HG03159 (cell line): ENCODE results near the gene SYT1.

Experiments used
- ATAC-seq: cut with Tn5 transposase; IDR thresholded peaks from one replicate; pipeline ENCODE4 v1.9.1; 2021; ENCODE audit warnings: mild to moderate bottlenecking, moderate library complexity; ENCODE audit not compliant: unreplicated experiment

The SYT1 gene

DNA sequence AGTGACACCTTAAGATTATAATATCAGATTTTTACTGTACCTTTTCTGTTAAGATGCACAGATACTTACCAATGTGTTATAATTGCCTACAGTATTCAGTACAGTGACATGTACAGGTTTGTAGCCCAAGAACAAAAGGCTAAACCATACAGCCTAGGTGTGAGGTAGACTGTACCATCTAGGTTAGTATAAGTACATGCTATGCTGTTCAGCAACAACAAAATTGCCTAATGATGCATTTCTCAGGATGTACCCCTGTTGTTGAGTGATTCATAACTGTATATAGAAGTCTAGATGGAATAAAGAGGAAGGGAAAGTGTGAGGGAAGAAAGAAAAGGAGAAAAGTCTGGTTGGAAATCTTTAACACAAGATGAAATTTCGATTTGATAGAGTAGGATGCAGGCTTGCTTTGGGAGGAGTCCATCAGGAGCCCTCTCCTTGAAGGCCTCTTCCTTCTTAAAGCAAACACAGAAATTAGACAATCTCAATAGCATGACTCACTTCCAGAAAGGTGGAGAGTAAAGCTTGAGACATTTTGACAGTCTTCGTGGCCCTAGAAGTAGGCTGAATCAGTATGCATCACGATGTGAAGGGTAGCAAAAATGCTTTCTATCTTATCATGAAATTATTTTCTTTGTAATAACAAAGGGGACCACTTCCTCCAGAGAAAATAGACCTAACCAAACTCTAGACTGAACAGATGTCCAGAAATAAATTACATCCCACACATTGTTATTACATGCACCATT lies 191.5 kb downstream of the SYT1 start:
- ATAC-seq, result no peak

DNA sequence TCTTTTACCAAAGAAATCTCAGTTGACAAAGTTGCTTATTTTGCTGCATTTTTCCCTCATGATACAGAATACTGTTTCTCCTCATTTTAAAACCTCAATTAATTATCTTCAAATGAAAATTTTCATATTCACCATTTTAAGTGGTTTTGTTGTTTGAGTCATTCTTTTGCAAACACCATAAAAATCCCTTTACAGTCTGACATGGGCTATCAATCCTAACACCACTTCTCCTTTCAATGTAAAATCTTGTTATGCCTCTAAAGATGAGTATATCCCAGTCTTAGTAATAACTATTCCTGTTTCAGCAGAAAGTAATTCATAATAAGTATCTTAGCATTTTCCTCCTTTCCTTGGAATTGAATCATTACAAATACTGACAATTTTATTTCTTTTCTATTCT lies 192.2 kb downstream of the SYT1 start:
- ATAC-seq, result no peak

DNA sequence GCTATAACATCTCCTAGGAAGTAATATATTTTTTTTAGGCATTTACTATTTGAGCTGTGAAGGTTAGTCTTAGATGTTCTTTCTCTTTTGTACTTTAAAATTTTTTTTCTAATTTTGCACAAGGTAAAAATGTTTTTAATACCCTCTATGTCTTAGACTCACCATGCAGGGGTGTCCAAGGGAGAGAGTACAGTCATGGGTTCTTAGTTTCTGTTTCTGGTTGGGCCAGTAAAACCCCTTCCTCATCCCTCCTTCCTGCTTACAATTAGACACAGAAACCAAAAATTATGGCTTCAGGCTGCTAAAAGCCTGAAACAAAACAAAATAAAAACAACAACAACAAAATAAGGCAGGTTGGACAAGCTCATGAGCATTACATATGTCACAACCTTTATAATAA lies 193.0 kb downstream of the SYT1 start:
- no peak for ATAC-seq

DNA sequence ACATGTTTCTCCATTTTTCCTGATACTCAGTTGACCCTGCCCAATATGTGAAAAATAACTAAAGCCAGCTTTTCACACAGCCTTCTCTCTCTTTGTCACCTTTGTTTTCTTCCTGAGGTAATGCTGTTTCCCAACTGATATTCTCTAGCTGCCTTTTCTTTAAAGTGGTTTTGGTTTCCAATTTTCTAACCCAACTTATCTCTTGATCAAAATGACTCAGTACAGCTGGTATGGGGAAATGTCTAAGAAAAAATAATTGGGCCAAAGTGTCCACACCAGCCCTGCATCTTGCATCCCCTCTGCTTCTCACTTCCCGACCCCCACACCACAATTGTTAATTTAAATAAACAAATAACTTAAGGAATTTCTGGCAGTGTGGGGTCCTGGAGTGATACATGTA lies 193.8 kb downstream of the SYT1 start:
- peak; percentile 60 for ATAC-seq

DNA sequence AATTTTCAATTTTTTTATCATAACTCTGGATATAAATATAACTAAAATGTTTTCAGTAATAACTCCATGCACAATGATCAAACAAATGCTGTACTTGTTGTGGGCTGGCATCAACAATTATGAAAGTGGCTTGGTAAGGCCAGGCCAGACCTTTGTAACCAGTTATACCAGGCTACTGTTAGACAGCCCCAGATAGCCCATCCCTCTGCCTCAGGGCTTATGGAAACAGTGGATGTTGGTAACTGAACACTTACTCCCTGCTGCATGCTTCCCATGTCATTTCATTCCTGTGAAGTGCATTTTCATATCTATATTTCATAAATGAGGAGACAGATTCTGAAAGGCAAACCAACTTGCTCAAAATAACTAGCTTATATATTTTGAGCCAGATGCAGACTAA lies 195.0 kb downstream of the SYT1 start:
- ATAC-seq, result no peak

DNA sequence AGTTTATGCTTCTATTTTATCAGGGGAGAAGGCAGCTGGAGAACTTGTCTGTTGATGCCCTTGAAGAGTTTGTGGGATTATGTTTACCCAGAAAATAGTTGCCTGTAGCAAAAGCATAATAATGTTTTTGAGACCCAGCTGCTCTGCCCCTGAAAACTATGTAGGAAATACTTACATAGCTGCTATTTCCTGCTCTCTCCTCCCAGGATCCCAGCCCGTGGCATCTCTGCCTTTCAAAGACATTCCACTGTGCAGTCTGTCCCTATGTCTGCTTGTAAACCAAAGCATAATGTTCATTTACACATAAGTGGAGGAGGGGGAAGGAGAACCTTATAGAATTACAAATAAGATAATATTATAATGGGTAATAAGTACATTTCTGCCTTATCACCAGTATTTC lies 198.7 kb downstream of the SYT1 start:
- no peak for ATAC-seq

DNA sequence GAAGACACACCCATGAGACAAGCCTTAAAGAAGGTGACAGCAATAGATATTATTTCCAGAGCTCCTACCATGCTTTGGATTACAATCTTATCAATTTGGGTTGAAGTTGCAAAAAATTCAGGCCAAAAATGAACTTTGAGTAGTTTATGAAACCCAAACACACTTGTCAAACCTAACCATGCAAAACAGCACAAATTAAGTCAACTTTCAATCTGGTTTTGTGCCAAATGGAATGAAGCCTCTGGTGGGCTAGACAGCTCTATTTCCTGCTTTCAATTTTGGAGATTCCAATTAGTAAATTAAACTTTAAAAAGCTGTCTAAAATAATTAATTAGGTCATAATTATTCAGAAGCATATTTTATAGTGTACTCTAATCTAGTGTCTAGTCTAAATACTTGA lies 203.4 kb downstream of the SYT1 start:
- no peak for ATAC-seq

DNA sequence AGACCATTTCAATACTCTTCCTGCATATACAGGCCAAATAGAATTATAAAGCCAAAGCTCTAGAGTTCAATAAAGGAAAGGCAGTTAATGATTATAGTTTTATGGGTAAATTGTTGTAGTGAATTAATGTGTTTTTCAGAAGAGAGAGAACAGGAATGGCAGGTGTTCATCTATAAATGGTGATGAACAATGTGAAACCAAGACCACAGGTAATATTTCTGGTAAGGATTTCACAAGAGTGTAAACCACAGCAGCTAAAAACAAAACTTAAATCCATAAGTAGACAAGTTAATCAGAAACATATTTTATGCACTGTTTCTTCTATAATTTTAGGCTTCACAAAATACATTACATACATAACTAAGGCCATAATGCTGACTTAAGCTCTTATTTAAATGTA lies 204.4 kb downstream of the SYT1 start:
- peak; percentile 97 for ATAC-seq

DNA sequence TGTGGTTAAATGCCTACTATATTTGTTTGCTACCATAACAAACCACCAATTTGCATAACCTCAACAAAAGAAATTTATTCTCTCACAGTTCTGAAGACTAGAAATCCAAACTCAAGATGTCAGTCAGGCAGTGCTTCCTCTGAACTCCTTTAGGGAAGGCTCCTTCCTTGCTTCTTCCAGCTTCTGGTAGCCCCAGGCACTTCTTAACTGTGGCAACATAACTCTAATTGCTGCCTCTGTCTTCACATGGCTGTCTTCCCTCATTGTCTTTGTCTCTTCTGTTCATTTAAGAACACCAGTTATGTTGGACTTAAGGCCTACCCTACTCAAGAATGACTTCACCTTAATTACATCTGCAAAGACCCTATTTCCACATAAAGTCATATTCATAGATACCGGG lies 206.9 kb downstream of the SYT1 start:
- no peak for ATAC-seq

DNA sequence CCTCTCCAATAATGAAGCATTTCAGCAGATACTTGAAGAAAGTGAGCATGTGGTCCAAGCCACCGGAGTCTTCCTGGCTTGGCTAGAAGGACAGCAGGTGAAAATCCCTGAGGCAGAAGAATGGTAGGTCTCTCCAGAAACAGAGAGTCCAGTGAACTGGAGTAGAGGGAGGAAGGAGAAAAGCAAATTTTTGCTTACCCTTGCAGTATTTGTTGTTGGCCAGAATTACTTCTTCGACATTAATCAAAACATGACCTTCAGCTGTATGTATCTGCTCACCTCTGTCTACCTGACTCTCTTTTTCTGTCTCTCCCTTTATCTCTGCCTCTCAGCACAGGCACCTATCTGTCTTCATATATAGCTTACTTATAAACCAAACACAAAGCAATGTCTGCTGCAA lies 208.9 kb downstream of the SYT1 start:
- no peak for ATAC-seq

DNA sequence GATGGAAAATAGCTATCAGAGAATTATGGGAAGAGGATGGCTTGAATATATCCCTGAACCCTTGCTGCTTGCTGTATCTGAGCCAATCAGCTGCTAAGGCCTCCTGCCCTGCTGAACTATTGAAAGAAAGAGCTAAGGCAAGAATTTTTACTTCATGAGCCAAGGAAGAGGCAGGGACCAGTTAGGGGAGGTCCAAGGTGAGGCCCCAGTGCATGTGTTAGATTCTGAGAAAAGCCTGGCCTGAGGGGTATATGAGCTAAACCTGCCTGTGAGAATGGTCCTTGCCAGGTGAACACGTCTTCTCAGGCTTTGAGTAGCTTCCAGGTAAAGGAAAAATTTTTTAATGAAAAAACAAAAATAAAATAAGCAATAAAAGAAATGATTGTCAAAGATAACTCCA lies 218.0 kb downstream of the SYT1 start:
- ATAC-seq, result no peak

DNA sequence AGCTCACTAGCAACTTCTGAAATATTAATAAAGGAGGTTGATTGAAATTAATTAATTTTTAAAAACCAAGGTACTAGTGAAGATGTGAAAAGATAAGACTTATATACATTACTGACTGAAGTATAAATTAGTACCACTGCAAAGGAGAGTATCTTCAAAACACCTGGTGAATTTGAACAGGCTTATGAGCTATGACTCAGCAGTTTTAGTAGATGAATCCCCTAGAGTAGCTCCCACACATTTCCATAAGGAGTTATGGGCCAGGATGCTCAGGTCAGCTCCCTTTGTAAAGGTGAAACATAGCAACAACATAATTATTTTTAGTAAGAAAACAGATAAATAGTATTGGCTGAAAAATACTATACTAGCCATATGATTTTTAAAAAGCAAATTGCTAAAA lies 218.6 kb downstream of the SYT1 start:
- ATAC-seq, result no peak

DNA sequence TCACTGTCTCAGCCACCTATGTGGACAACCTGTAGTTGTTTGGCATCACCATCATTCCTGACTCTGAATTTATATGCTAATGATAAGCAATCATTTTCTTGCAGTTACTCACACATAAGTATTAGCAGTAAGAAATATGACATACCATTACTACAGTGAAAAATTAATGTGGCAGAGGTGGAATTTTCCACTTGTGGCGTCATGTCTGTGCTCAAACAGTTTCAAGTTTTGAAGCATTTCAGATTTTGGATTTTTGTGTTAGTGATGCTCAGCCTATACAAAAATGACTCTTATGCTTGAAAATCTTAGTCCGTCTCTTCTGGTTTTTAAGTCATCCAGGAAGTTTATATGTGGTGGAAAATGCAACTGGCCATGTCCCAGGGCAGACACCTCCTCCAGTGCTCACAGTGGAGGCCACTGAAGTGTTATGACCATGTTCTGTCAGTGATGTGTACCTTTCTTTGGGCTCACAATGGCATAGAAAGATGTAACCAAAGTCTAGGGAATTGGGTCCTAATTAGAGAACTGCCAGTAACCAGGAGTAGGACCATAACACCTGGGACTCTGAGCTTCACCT lies 220.6 kb downstream of the SYT1 start:
- ATAC-seq, result no peak

DNA sequence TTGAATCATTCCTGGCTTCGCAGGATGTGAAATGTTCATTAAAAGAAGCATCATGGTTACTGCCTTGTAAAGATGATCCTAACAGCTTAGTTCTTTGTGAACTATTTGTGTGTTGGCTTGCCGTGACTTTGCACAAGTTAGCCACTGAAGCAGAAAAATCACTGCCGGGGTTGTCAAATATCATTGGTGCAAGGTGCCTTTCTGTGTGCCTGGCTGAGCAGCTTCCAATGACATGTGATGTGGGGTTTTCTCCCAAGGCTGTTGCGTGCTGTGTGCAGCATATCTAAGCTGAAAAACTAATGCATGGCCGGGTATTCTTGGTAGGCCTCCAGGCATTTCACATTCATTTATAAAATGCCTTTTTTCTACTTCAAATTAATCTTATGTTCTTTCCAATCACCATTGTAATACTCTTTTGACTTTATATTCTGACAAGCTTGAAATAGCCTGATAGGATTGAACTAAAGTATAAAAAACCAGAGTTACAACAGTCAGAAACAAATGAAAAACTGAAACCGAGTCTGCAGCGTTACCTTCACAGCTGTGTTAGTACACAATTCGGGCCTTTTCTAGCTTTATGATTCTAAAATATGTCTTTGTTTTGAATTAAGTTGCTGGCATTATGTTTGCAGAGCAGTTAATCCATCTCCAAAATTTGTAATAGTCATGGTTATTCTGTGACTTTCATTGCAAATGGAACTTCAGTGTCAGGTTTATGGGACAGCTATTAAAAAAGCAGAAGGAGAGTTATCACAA lies 222.1 kb downstream of the SYT1 start:
- ATAC-seq, result no peak

DNA sequence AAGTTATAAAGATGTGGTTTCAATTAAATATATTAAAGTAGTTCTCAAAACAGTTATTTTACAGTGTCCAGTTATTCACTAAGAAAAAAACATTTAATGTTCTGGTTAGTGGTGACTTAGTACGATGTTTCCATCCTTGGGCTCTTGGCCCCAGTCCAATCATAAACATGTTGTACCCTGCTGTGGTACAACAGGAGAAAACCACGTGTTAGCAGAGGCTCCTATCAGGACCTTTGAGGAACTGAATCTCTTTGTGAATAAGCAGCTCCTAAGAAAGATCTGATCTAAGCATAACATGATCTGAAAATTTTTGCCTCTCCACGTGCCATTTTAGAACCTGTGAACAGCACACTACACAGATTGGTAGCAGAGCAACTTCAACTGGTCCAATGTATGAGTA lies 234.0 kb downstream of the SYT1 start:
- ATAC-seq, result no peak

DNA sequence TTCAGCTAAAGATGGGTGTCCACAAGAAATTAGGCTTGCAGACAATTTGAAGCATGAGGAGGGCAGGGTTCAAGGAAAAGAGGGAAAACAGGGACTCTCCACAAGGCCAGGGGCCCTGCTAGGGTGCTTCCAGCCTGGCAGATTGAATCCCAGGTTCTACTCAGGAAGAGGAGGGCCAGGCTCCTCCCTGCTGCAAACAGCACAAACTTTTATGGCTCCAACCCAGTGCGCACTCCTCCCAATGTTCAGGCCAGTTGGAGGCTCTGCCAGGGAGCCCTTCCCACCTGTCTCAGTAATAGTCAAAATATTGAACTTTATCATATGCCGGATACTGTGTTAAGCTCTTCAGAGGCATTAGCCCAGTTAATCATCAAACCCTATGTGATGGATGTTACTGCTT lies 244.4 kb downstream of the SYT1 start:
- ATAC-seq, result no peak

DNA sequence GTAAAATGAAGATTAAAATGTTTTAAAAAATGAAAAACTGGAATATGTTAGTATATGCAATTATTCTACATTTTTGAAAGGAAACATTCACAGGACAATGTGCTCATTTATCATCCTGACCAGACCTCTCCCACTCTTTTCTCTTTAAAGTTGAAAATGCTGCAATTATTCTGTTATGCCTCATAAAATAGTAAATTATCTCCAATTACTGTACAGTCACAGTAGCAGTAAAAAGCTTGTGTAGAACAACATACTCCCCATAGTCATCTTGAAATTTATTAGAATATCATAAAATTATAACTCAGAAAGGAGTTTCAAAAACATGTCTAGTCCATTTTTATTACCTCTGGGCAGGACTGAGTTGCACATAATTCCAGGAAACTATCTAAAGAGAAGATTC lies 250.3 kb downstream of the SYT1 start:
- ATAC-seq, result no peak

DNA sequence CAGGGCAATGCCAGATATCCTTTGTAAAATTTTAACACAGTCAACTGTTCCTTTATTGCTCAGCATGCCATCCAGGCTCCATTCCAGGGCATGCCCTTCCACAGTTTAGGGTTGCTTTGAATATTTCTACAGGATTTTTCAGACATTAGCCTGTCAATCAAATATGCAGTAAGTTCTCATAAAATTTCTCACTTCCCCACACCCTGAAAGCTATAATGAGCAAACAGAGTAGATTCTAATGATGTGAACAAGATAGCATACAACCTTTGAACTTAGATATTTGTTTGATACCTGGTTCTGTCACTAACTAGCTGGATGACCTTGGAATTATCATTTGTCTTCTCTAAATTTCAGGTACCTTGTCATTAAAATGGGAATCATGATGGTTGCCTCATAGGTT lies 251.2 kb downstream of the SYT1 start:
- ATAC-seq, result peak; percentile 74

DNA sequence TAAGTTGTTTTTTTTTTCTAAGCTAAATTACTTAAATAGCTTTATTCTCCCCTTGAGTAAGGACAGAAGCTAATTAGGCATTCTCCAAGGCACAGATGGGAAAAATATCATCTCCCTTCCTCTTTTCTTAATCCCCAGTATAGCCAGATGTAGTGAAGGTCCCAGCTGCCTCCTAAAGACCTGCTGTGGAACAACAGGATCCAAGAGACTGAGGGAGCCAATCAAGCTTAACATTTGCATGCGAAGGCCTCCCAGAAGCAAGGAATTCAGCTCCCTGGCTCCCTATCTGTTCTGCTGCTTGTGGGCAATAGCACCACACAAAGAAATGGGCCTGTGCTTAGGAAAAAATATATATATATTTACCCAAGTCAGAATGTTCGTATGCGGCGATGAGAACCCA lies 255.2 kb downstream of the SYT1 start:
- ATAC-seq, result no peak

DNA sequence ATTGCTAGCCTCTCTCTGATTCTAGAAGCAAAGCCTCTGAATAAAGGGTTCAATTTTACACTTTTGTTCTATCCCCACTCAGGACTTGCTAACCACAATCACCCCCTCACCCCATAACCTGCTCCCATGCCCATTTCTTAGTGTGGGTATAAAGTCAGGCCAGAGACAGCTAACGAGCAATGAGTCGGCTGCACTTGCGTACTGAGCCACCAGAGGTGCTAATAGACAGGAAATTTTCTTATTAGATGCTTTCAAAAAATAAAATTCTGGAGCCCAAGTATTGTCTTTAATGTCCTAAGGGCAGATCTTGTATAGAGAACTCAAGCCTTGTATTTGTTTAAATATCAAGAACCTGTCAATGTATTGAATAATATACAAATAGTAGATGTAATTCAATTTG lies 256.9 kb downstream of the SYT1 start:
- ATAC-seq, result peak; percentile 84

DNA sequence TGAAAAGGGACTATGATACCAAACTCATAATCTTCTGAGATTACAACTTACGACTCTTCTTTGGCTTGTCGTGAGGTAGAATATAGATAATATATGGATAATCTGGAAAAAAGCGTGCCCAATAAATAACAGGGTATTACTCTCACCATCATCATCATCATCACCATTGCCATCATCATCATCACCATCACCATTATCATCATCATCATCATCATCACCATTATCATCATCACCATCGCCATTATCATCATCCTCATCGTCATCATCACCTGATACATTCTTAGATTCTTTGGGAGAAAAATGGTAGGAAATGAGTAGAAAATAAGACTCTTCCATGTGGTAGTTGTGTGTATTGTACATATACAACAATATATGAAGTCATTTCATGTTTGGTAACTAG lies 259.8 kb downstream of the SYT1 start:
- no peak for ATAC-seq

DNA sequence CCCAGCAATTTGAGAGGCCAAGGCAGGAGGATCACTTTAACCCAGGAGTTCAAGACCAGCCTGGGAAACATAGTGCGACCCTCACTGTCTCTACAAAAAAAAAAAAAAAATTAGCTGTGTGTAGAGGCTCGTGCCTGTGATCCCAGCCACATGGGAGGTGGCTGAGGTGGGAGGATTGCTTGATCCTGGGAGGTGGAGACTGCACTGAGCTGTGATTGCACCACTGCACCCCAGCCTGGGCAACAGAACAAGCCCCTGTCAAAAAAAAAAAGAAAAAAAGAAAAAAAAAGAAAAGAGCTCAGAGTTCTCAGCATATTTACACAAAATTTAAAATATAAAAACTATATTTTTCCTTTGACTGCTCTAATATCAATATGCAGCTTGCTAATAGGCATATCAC lies 260.8 kb downstream of the SYT1 start:
- no peak for ATAC-seq
